ENCODE results near the gene SPIN2B.

GRCh38 chrX:57138674-57139073, 17.3 kb upstream of the SPIN2B start:
- TF ChIP-seq, protein P1, sequence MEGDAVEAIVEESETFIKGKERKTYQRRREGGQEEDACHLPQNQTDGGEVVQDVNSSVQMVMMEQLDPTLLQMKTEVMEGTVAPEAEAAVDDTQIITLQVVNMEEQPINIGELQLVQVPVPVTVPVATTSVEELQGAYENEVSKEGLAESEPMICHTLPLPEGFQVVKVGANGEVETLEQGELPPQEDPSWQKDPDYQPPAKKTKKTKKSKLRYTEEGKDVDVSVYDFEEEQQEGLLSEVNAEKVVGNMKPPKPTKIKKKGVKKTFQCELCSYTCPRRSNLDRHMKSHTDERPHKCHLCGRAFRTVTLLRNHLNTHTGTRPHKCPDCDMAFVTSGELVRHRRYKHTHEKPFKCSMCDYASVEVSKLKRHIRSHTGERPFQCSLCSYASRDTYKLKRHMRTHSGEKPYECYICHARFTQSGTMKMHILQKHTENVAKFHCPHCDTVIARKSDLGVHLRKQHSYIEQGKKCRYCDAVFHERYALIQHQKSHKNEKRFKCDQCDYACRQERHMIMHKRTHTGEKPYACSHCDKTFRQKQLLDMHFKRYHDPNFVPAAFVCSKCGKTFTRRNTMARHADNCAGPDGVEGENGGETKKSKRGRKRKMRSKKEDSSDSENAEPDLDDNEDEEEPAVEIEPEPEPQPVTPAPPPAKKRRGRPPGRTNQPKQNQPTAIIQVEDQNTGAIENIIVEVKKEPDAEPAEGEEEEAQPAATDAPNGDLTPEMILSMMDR (IDR thresholded peaks at IDR 0.05; ENCODE audit: borderline replicate concordance, extremely low read depth, low read length, poor library complexity, severe bottlenecking) = no peak
- no peak for TF ChIP-seq EZH2 (IDR thresholded peaks at IDR 0.05; ENCODE audit: borderline replicate concordance, low read depth, low read length, severe bottlenecking)
